ENCODE results near the gene CTSA. TPM values are rescaled to one million over a fixed set of nuclear protein-coding genes. Genes with fewer than 3 reads are reported as not detected.
"Not testable (repeated sequence)": the region's sequence is repeated elsewhere in the genome, so short reads cannot be mapped to it uniquely, and the experiment has no call there.

The CTSA gene
- total RNA-seq, 1 experiment from 2014 or later = 123 TPM

DNA sequence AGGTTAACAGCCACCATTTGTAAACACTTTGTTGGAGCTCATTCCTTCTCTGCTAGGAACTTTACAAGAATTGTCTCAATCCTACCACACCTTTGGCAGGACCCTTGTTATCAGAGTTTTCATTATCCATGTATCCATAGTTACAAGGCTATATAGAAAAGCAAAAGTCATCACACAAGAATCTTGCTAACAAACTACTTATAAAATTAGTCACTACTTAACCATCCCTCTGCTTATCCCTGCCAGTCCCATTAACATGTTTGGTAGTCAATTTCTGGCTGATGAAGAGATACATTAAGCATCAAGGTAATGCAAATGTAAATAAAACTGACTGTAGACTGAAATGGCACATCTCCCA is 23.3 kb upstream of the CTSA start:
- intact Hi-C loops (cut with micrococcal nuclease; ENCODE audit: unreplicated experiment) = no loop called here
- Histone ChIP-seq H3K27me3 (ENCODE audit: insufficient read depth, low read depth) (no peaks in the 10 kb centered on the region), H3K4me1 (replicated peaks; ENCODE audit: insufficient read depth) (peaks cover 28% of the 10 kb centered on the region), H2AFZ (no peak overlapping the region), H3K27ac (peak overlapping the region; percentile 41), H3K4me3 (no peak overlapping the region), H4K20me1 (ENCODE audit: insufficient read depth) (no peaks in the 10 kb centered on the region), H3K36me3 (ENCODE audit: low read depth) (no peaks in the 10 kb centered on the region), H3K9me2 (ENCODE audit: insufficient read depth) (no peaks in the 10 kb centered on the region), H3K79me2 (ENCODE audit: low read depth) (no peaks in the 10 kb centered on the region), H3K4me2 (peak overlapping the region; percentile 25), H3K9me3 (ENCODE audit: insufficient read depth, low read depth) (no peaks in the 10 kb centered on the region), H3F3A (ENCODE audit: insufficient read depth, low read depth) (peaks cover 25% of the 10 kb centered on the region; the same call in 1 of the 2 replicates)
- DNase-seq = peak in 1 of 2 experiments; percentile 93
- TF ChIP-seq, protein P1, sequence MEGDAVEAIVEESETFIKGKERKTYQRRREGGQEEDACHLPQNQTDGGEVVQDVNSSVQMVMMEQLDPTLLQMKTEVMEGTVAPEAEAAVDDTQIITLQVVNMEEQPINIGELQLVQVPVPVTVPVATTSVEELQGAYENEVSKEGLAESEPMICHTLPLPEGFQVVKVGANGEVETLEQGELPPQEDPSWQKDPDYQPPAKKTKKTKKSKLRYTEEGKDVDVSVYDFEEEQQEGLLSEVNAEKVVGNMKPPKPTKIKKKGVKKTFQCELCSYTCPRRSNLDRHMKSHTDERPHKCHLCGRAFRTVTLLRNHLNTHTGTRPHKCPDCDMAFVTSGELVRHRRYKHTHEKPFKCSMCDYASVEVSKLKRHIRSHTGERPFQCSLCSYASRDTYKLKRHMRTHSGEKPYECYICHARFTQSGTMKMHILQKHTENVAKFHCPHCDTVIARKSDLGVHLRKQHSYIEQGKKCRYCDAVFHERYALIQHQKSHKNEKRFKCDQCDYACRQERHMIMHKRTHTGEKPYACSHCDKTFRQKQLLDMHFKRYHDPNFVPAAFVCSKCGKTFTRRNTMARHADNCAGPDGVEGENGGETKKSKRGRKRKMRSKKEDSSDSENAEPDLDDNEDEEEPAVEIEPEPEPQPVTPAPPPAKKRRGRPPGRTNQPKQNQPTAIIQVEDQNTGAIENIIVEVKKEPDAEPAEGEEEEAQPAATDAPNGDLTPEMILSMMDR (conservative IDR thresholded peaks at IDR 0.05) = no peak
- no peak for TF ChIP-seq EZH2 (IDR thresholded peaks at IDR 0.05; ENCODE audit: low read depth)
- no TSS peak for BruUV-seq (replicated peaks)
- CTCF ChIA-PET = no interaction called here
- POLR2A ChIA-PET (ENCODE audit: unreplicated experiment) = interaction anchor here (0.6 kb wide), 4 partner anchors 11 to 74 kb away, joined by 3 to 17 read pairs (median 5); no protein-coding TSS in a partner anchor

DNA sequence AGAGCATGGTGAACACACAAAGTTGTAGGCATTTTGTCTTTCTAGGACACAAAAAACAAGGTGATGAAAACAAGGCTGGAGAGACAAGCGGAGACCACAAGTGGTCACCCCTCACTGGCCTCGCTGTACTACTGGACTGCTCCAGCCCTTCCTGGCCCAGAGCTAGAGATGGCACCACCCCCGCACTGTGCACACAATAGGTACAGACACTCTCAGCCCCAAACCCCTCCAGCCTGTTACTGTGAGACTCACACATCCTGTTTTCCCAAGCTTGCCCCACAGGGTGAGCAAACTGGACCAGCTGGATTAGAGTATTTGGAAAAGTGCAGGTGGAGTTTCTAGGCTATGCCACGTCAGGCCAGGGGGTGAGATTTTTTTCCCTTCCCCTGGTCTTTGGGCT is 18.5 kb upstream of the CTSA start:
- Histone ChIP-seq H3K4me3 (no peak overlapping the region), H3K9me3 (ENCODE audit: insufficient read depth, low read depth) (no peaks in the 10 kb centered on the region), H3K4me1 (replicated peaks; ENCODE audit: insufficient read depth) (peaks cover 27% of the 10 kb centered on the region), H3K27me3 (ENCODE audit: insufficient read depth, low read depth) (no peaks in the 10 kb centered on the region), H3K79me2 (ENCODE audit: low read depth) (no peaks in the 10 kb centered on the region), H2AFZ (no peak overlapping the region), H3K36me3 (ENCODE audit: low read depth) (no peaks in the 10 kb centered on the region), H4K20me1 (ENCODE audit: insufficient read depth) (no peaks in the 10 kb centered on the region), H3F3A (ENCODE audit: insufficient read depth, low read depth) (peaks cover 22% of the 10 kb centered on the region; the same call in 1 of the 2 replicates), H3K9me2 (ENCODE audit: insufficient read depth) (no peaks in the 10 kb centered on the region), H3K4me2 (peak overlapping the region; percentile 34), H3K27ac (peak overlapping the region; percentile 21)
- ChIA-PET CTCF (no interaction called here), POLR2A (ENCODE audit: unreplicated experiment) (no interaction called here)
- intact Hi-C loops (cut with micrococcal nuclease; ENCODE audit: unreplicated experiment) = no loop called here
- BruUV-seq (replicated peaks) = no TSS peak
- TF ChIP-seq EZH2 (IDR thresholded peaks at IDR 0.05; ENCODE audit: low read depth) = no peak
- TF ChIP-seq, protein P1 (conservative IDR thresholded peaks at IDR 0.05) = no peak
- DNase-seq = peak; percentile 41 to 77

DNA sequence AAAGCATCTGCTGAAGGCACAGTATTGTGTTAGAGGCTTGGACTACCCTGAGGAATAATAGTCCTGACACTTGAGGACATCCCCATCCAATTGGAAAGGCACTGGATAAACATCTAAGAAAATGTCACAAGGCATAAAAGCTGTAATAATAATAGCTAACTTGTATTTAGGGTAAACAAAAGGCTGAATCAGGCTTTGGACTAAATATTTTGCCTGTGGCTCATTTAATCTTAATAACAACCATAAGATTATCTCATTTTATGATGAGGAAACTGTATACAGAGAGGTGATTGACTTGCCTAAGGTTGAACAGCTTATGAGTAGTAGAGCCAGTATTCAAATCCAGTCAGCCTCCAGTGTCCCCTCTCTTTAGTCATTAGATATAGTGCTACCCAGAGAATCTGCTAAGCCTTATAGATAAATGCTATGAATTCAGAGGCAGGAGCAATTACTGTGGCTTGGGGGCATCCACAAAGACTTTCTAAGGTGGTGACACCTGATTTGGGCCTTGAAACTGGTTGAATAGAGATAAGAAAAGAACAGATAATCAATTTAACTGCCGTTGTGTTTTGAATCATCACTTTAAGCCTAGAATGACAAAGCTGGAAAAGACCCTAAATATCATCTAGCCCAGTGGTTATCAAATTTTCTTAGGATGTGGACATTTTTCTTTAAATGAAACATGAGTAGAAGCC is 17.6 kb upstream of the CTSA start:
- H3K36me3 ChIP-seq (ENCODE audit: low read depth) = no peaks in the 10 kb centered on the region
- no peaks in the 10 kb centered on the region for H3K9me3 ChIP-seq (ENCODE audit: insufficient read depth, low read depth)
- H3K4me3 ChIP-seq = no peak overlapping the region
- TF ChIP-seq, protein P1 (conservative IDR thresholded peaks at IDR 0.05) = no peak
- TF ChIP-seq EZH2 (IDR thresholded peaks at IDR 0.05; ENCODE audit: low read depth) = no peak
- BruUV-seq (replicated peaks) = no TSS peak
- no peak overlapping the region for H3K27ac ChIP-seq
- H3K9me2 ChIP-seq (ENCODE audit: insufficient read depth) = no peaks in the 10 kb centered on the region
- H3K4me2 ChIP-seq = no peak overlapping the region
- H4K20me1 ChIP-seq (ENCODE audit: insufficient read depth) = no peaks in the 10 kb centered on the region
- H2AFZ ChIP-seq = no peak overlapping the region
- peak in 1 of 2 experiments; percentile 31 for DNase-seq
- peaks cover 14% of the 10 kb centered on the region; the same call in 1 of the 2 replicates for H3F3A ChIP-seq (ENCODE audit: insufficient read depth, low read depth)
- intact Hi-C loops (cut with micrococcal nuclease; ENCODE audit: unreplicated experiment) = no loop called here
- CTCF ChIA-PET = no interaction called here
- H3K79me2 ChIP-seq (ENCODE audit: low read depth) = no peaks in the 10 kb centered on the region
- peaks cover 18% of the 10 kb centered on the region for H3K4me1 ChIP-seq (replicated peaks; ENCODE audit: insufficient read depth)
- H3K27me3 ChIP-seq (ENCODE audit: insufficient read depth, low read depth) = no peaks in the 10 kb centered on the region
- POLR2A ChIA-PET (ENCODE audit: unreplicated experiment) = no interaction called here

DNA sequence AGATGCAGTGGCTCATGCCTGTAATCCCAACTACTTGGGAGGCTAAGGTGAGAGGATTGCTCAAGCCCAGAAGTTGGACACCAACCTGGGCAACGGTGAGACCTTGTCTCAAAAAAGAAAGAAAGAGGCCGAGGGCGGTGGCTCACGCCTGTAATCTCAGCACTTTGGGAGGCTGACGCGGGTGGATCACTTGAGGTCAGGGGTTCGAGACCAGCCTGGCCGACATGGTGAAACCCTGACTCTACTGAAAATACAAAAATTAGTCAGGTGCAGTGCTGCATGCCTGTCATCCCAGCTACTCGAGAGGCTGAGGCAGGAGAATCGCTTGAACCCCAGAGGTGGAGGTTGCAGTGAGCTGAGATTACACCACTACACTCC is 17.0 kb upstream of the CTSA start:
- H3K9me3 ChIP-seq (ENCODE audit: insufficient read depth, low read depth); H3K4me3 ChIP-seq; DNase-seq; POLR2A ChIA-PET (ENCODE audit: unreplicated experiment); H3K27me3 ChIP-seq (ENCODE audit: insufficient read depth, low read depth); intact Hi-C loops (cut with micrococcal nuclease; ENCODE audit: unreplicated experiment); H4K20me1 ChIP-seq (ENCODE audit: insufficient read depth); CTCF ChIA-PET; H3K4me2 ChIP-seq; H3K79me2 ChIP-seq (ENCODE audit: low read depth); H3K36me3 ChIP-seq (ENCODE audit: low read depth); BruUV-seq (replicated peaks); H3K27ac ChIP-seq; H3K9me2 ChIP-seq (ENCODE audit: insufficient read depth); H2AFZ ChIP-seq: not testable (repeated sequence)
- H3F3A ChIP-seq (ENCODE audit: insufficient read depth, low read depth) = peaks cover 14% of the 10 kb centered on the region; the same call in 1 of the 2 replicates
- peaks cover 18% of the 10 kb centered on the region for H3K4me1 ChIP-seq (replicated peaks; ENCODE audit: insufficient read depth)

All from PC-9 (cell line).